ENCODE results near the gene SPAG16.

The SPAG16 gene

GRCh38 chr2:214098811-214099210, 814.5 kb downstream of the SPAG16 start:
- no peaks in the 10 kb centered on the region for H3K27me3 ChIP-seq (ENCODE audit: insufficient read depth, low read length)
- H3K36me3 ChIP-seq (ENCODE audit: insufficient read depth, low read length) = no peaks in the 10 kb centered on the region
- no peaks in the 10 kb centered on the region for H3K9me3 ChIP-seq (ENCODE audit: low read length)
- TF ChIP-seq EZH2 (IDR thresholded peaks at IDR 0.05; ENCODE audit: borderline replicate concordance, low read length) = no peak
- TF ChIP-seq, protein P1, sequence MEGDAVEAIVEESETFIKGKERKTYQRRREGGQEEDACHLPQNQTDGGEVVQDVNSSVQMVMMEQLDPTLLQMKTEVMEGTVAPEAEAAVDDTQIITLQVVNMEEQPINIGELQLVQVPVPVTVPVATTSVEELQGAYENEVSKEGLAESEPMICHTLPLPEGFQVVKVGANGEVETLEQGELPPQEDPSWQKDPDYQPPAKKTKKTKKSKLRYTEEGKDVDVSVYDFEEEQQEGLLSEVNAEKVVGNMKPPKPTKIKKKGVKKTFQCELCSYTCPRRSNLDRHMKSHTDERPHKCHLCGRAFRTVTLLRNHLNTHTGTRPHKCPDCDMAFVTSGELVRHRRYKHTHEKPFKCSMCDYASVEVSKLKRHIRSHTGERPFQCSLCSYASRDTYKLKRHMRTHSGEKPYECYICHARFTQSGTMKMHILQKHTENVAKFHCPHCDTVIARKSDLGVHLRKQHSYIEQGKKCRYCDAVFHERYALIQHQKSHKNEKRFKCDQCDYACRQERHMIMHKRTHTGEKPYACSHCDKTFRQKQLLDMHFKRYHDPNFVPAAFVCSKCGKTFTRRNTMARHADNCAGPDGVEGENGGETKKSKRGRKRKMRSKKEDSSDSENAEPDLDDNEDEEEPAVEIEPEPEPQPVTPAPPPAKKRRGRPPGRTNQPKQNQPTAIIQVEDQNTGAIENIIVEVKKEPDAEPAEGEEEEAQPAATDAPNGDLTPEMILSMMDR (IDR thresholded peaks at IDR 0.05; ENCODE audit: low read length) = no peak
- H2AFZ ChIP-seq (ENCODE audit: low read length) = no peak overlapping the region
- no peak overlapping the region for H3K4me2 ChIP-seq (ENCODE audit: low read length)
- H3K79me2 ChIP-seq (ENCODE audit: insufficient read depth, low read length) = no peaks in the 10 kb centered on the region
- H3K4me1 ChIP-seq (ENCODE audit: insufficient read depth, low read length, severe bottlenecking) = no peaks in the 10 kb centered on the region
- no peak overlapping the region for H3K27ac ChIP-seq (ENCODE audit: low read depth, low read length, poor library complexity, severe bottlenecking)
- H3F3A ChIP-seq (ENCODE audit: insufficient read depth, low read length) = no peaks in the 10 kb centered on the region
- H3K9me2 ChIP-seq (ENCODE audit: low read depth, low read length) = no peaks in the 10 kb centered on the region
- H3K4me3 ChIP-seq (ENCODE audit: low read depth, low read length, poor library complexity, severe bottlenecking) = no peak overlapping the region
- H4K20me1 ChIP-seq (ENCODE audit: insufficient read depth, low read length) = no peaks in the 10 kb centered on the region
- no peak overlapping the region for H3K9ac ChIP-seq (ENCODE audit: low read length)

DNA sequence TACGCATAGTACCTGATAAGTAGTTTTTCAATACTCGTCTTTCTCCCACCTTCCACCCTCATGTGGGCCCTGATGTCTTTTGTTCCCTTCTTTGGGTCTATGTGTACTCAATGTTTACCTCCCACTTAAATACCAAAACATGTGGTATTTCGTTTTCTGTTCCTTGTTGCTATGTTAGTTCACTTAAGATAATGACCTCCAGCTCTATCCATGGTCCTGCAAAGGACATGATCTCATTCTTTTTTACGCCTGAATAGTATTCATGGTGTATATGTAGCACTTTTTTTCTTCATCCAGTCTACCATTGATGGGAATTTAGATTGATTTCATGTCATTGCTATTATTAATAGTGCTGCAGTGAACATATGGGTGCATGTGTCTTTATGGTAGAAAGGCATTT, 816.2 kb downstream of the SPAG16 start:
- H3K4me3 ChIP-seq (ENCODE audit: low read depth, low read length, poor library complexity, severe bottlenecking) = no peak overlapping the region
- no peaks in the 10 kb centered on the region for H4K20me1 ChIP-seq (ENCODE audit: insufficient read depth, low read length)
- H2AFZ ChIP-seq (ENCODE audit: low read length) = no peak overlapping the region
- no peaks in the 10 kb centered on the region for H3K4me1 ChIP-seq (ENCODE audit: insufficient read depth, low read length, severe bottlenecking)
- no peak for TF ChIP-seq EZH2 (IDR thresholded peaks at IDR 0.05; ENCODE audit: borderline replicate concordance, low read length)
- TF ChIP-seq, protein P1 (IDR thresholded peaks at IDR 0.05; ENCODE audit: low read length) = no peak
- no peaks in the 10 kb centered on the region for H3K36me3 ChIP-seq (ENCODE audit: insufficient read depth, low read length)
- H3K27me3 ChIP-seq (ENCODE audit: insufficient read depth, low read length) = no peaks in the 10 kb centered on the region
- no peak overlapping the region for H3K9ac ChIP-seq (ENCODE audit: low read length)
- H3K9me3 ChIP-seq (ENCODE audit: low read length) = no peaks in the 10 kb centered on the region
- no peaks in the 10 kb centered on the region for H3F3A ChIP-seq (ENCODE audit: insufficient read depth, low read length)
- no peaks in the 10 kb centered on the region for H3K79me2 ChIP-seq (ENCODE audit: insufficient read depth, low read length)
- H3K4me2 ChIP-seq (ENCODE audit: low read length) = no peak overlapping the region
- no peaks in the 10 kb centered on the region for H3K9me2 ChIP-seq (ENCODE audit: low read depth, low read length)
- no peak overlapping the region for H3K27ac ChIP-seq (ENCODE audit: low read depth, low read length, poor library complexity, severe bottlenecking)

DNA sequence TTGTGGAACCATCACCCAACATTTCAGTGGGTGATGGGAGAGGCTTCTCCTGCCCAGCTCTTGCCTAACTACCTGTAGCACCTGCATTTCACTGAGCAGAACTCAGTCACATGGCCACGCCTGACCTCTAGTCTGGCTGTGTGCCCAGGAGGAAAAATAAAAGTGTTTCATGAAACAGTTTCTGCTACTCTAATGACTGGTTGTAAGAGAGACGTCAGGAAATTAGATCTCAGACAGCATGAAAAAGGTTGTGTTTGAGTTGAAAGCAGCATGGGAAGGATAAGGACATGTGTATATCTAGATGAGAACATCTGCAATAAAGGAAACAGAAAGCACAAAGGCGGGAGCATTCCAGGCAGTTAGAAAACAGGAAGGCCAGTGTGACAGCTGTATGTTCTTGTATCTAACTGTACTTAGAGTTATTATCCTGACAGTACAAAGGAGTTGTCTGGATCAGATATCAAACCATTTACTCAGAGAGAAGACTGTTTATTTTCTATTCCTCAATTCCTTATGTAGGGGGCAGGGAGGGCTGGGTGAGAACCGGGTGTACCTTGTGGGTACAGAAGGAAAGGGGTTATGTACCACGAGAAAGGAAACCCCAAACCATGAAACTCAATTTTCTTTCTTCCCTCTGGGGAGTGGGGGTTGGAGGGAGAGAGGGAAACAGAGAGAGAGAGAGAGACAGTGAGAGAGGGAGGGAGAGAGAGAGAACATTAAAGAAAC, 819.2 kb downstream of the SPAG16 start:
- Histone ChIP-seq H3K4me3 (ENCODE audit: low read depth, low read length, poor library complexity, severe bottlenecking) (no peak overlapping the region), H3K4me1 (ENCODE audit: insufficient read depth, low read length, severe bottlenecking) (no peaks in the 10 kb centered on the region), H3K9ac (ENCODE audit: low read length) (no peak overlapping the region), H3K79me2 (ENCODE audit: insufficient read depth, low read length) (no peaks in the 10 kb centered on the region), H3K27me3 (ENCODE audit: insufficient read depth, low read length) (no peaks in the 10 kb centered on the region), H3K9me3 (ENCODE audit: low read length) (no peaks in the 10 kb centered on the region), H3K9me2 (ENCODE audit: low read depth, low read length) (no peaks in the 10 kb centered on the region), H3K4me2 (ENCODE audit: low read length) (no peak overlapping the region), H3F3A (ENCODE audit: insufficient read depth, low read length) (no peaks in the 10 kb centered on the region), H3K36me3 (ENCODE audit: insufficient read depth, low read length) (no peaks in the 10 kb centered on the region), H4K20me1 (ENCODE audit: insufficient read depth, low read length) (no peaks in the 10 kb centered on the region), H2AFZ (ENCODE audit: low read length) (no peak overlapping the region), H3K27ac (ENCODE audit: low read depth, low read length, poor library complexity, severe bottlenecking) (no peak overlapping the region)
- TF ChIP-seq, protein P1 (IDR thresholded peaks at IDR 0.05; ENCODE audit: low read length) = no peak
- TF ChIP-seq EZH2 (IDR thresholded peaks at IDR 0.05; ENCODE audit: borderline replicate concordance, low read length) = no peak

All from OCI-LY1 (cell line).